HG03066 (cell line): Measurements from ENCODE around the gene SERPINB5.

Experiments
- ATAC-seq: cut with Tn5 transposase; IDR thresholded peaks from one replicate; pipeline ENCODE4 v1.9.1; 2021; ENCODE audit warnings: low read depth; ENCODE audit not compliant: unreplicated experiment

Gene SERPINB5

GRCh38 chr18:63520053-63520685 is 43.4 kb downstream of the SERPINB5 start:
- ATAC-seq: no peak

- ATAC-seq: no peak
Observed at GRCh38 chr18:63523660-63524059, 46.9 kb downstream of the SERPINB5 start.

- no peak for ATAC-seq
Observed at GRCh38 chr18:63527251-63527650, 50.5 kb downstream of the SERPINB5 start.

- ATAC-seq: no peak
Observed at GRCh38 chr18:63528863-63529492, 52.2 kb downstream of the SERPINB5 start.

GRCh38 chr18:63532471-63532870 is 55.7 kb downstream of the SERPINB5 start:
- no peak for ATAC-seq

GRCh38 chr18:63534615-63535014 is 57.9 kb downstream of the SERPINB5 start:
- ATAC-seq: no peak

- ATAC-seq: no peak
Observed at GRCh38 chr18:63539904-63540510, 63.2 kb downstream of the SERPINB5 start.

GRCh38 chr18:63542069-63542468 is 65.3 kb downstream of the SERPINB5 start, which contains the start of gene SERPINB12:
Gene SERPINB12 (plus strand): TSS chr18:63542369. CDS start chr18:63556160, 13,791 bp downstream.
- ATAC-seq: no peak

GRCh38 chr18:63544017-63544416 is 67.3 kb downstream of the SERPINB5 start:
- ATAC-seq: no peak

- no peak for ATAC-seq
Observed at GRCh38 chr18:63545000-63545399, 68.2 kb downstream of the SERPINB5 start.

- ATAC-seq: no peak
Observed at GRCh38 chr18:63550068-63550467, 73.3 kb downstream of the SERPINB5 start.

- no peak for ATAC-seq
Observed at GRCh38 chr18:63551769-63552168, 75.0 kb downstream of the SERPINB5 start.

GRCh38 chr18:63552581-63552980 is 75.8 kb downstream of the SERPINB5 start:
- no peak for ATAC-seq

- ATAC-seq: no peak
Observed at GRCh38 chr18:63553081-63553480, 76.3 kb downstream of the SERPINB5 start.
